Suppressor macrophage treated with lipopolysaccharide for 4 hours (primary cell): Measurements from ENCODE around the gene SLC39A1.
"Not testable (repeated sequence)": the region's sequence is repeated elsewhere in the genome, so short reads cannot be mapped to it uniquely, and the experiment has no call there.

Experiments used
- DNase-seq: peaks from one replicate; pipeline ENCODE4 v3.0.0-alpha.2; 2020

The SLC39A1 gene

GRCh38 chr1:153928791-153929341 lies 34.5 kb downstream of the SLC39A1 start:
- no peak for DNase-seq

DNA sequence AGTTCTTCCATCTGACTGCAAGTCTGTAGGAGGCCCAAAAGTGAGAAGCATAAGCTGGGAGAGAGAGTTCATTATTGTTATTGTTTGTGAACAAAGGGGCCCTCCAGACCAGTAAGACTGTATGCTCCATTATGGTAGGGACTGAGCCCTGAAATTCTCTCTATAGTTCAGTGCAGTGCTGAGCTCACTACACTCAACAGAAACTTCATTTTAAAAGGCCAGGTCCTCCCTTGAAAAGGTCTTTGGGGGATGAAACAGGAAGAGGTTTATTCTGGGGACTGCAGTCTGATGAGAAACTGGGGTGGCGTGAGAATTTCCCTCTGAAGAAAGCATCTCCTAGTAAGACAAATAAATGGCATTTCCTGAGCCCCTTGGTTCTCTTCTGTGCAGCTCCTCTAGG lies 35.1 kb downstream of the SLC39A1 start:
- DNase-seq, result no peak

- no peak for DNase-seq
Observed at GRCh38 chr1:153926405-153926804, 36.9 kb downstream of the SLC39A1 start.

DNA sequence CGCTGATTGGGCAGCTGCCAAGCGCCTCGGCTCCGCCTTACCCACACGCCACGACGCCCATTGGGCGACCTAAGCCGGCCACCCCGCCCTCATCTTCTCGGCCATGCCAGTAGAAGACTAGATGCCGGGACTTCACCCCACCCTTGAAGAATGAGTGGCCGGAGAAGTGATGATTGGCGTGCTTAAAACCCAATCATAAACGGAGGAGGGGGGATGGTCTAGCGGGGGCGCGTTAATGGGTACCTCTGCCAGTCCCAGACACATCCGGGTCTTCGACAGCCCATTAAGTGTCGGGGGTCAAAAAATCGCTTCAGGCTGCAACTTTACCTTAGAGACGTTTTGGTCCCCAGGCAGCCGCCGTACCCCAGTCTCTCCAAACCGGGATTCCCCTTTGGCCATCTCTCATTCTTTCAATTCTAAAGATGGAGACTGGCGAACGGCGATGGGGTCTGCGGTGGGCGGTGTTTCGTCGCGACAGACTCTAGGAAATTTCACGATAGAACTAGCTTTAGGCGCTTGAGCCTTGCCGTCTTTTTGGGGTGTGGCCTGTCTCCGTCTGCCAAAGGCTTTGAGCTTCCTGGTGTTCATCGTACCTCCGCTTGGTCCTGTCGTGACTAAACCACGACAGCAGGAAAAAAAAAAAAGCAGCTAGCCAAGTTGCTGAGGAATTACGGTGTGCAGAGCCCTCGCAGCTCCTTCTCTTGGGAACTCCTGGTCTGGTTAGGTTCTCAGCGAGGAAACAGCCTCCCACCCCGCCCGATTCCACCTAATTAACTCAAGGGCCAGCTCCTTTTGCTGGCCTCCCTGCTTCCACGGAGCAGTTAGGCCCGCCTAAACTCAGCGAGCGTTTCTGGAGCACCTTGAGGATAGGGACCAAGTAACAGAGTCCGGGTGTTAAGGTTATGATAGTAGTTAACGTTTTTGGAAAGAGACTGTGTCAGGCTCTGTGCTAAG lies 40.1 kb downstream of the SLC39A1 start, which contains the start of gene GATAD2B:
Gene GATAD2B, minus strand, starts transcription at position 1 of the 954 bp plus-strand sequence. CDS start 94,625 bp downstream, outside the sequence.
- peak; percentile 100 for DNase-seq

GRCh38 chr1:153922076-153922971 lies 41.0 kb downstream of the SLC39A1 start:
- DNase-seq, result peak; percentile 27

GRCh38 chr1:153921803-153922075 lies 41.6 kb downstream of the SLC39A1 start:
- DNase-seq, result no peak

DNA sequence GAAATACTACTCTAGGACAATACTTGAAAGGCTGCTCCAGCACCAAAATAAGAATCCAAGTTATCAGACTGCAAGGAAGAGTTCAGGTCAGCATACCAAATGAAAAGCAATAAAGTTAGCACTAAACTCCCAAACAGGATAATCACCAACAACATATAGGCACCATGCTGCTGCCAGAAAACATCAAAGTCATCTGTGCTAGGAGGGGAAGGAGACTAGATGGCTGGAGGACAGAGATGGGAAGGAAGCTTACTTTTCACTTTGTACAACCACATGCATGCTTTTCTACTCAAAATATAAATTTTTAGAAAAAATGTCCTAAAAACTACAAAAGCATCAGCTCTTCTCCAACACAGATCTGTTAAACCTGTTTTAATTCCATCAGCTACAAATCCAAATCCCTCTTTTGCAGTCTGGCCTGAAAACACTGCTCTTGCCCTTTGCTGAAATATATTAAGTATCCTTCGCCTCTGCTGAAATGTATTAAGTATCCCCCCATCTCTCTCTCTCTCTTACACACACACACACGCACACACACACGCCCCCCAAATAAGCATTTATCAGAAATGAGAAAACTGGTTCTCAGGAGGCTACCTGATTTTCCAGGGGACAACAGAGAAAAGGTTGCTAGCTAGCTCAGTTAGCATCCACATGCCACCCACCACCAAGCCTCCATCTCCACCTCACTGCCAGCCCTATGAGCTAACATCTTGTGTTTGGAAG lies 42.1 kb downstream of the SLC39A1 start:
- no peak for DNase-seq

- peak; percentile 22 for DNase-seq
Observed at GRCh38 chr1:153919876-153920852, 43.2 kb downstream of the SLC39A1 start.

DNA sequence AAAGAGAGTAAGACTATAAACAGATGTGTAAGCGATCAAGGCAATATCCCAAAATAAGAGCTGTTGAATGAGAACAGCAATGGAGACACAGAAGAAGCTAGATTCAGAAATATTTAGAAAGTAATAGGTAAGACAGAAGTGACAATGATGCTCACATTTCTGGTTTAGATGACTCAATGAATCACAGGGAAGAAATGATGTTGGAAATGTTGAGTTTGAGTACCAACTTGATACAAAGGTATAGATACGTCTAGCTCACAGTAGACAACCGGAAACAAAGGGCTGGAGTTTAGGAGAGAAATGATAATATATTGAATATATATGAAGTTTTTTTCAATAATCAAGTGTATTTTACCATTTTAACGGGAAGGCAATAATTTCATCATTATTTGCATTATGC lies 47.0 kb downstream of the SLC39A1 start:
- DNase-seq, result no peak

GRCh38 chr1:153912349-153912748 lies 51.0 kb downstream of the SLC39A1 start:
- DNase-seq, result no peak

DNA sequence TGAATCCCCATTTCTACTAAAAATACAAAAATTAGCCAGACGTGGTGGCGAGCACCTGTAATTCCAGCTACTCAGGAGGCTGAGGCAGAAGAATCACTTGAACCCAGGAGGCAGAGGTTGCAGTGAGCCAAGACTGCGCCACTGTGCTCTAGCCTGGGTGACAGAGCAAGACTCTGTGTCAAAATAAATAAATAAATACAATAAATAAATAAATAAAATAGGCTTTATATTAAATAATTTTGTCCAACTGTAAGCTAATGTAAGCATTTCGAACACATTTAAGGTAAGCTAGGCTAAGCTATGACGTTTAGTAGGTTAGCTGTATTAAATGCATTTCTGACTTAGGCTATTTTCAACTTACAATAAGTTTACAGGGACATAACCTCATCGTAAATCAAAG lies 52.8 kb downstream of the SLC39A1 start:
- not testable (repeated sequence) for DNase-seq
